OCI-LY1 (cell line): ENCODE data around the gene ACY1.

Experiments used
- CTCF ChIP-seq: fragments of 200-600 bp; sonication (generic), shearing (Covaris generic); IDR thresholded peaks from 2 replicates; pipeline ENCODE4 v1.5.1; 2017; ENCODE audit warnings: mild to moderate bottlenecking, antibody characterized with exemption, low read length, moderate library complexity, mixed read lengths
- EZH2 ChIP-seq: fragments of 200-600 bp; sonication (generic), shearing (Covaris generic); IDR thresholded peaks from 2 replicates; pipeline ENCODE4 v1.8.0; 2017; ENCODE audit warnings: borderline replicate concordance, mixed run types, mild to moderate bottlenecking, antibody characterized with exemption, low read length, moderate library complexity, mixed read lengths

GRCh38 chr3:52001443-52001974 lies 18.2 kb downstream of the ACY1 start:
- TF ChIP-seq CTCF (peak; percentile 98), EZH2 (no peak)
